Bronchial epithelial cell (primary cell): ENCODE data around the gene HCN2. TPM values are rescaled to one million over a fixed set of nuclear protein-coding genes. Genes with fewer than 3 reads are reported as not detected.

Source experiments
- total RNA-seq: library from RNA; depleted of rRNA; stranded (reverse); fragments of >200 nt; gene quantifications from 2 replicates; pipeline ENCODE4 v1.2.1, GENCODE V29; 2014

HCN2 gene
- total RNA-seq, 1 donor from 2014 or later = under 0.01 TPM

Other genes with a start within 250 kb of the HCN2 start
- 19.0 and 19.6 TPM in 2 replicates for gene MIER2, start 245.1 kb upstream of the HCN2 start, total RNA-seq
- gene C2CD4C, start 180.7 kb upstream of the HCN2 start, total RNA-seq = 0.26 TPM in 2 replicates
- under 0.01 and 0.51 TPM in 2 replicates for gene SHC2, start 128.8 kb upstream of the HCN2 start, total RNA-seq
- not detected in 2 replicates for gene MADCAM1, start 93.4 kb upstream of the HCN2 start, total RNA-seq
- 16.8 and 23.2 TPM in 2 replicates for gene TPGS1, start 82.4 kb upstream of the HCN2 start, total RNA-seq
- 143 and 169 TPM in 2 replicates for gene CDC34, start 58.1 kb upstream of the HCN2 start, total RNA-seq
- not detected in 2 replicates for gene GZMM, start 45.8 kb upstream of the HCN2 start, total RNA-seq
- gene BSG, start 17.3 kb upstream of the HCN2 start, total RNA-seq = 349 and 369 TPM in 2 replicates
- 27.5 and 29.0 TPM in 2 replicates for gene POLRMT, start 43.7 kb downstream of the HCN2 start, total RNA-seq
- gene FGF22, start 50.0 kb downstream of the HCN2 start, total RNA-seq = not detected in 2 replicates
- gene RNF126, start 73.3 kb downstream of the HCN2 start, total RNA-seq = 28.3 and 42.6 TPM in 2 replicates
- gene FSTL3, start 86.5 kb downstream of the HCN2 start, total RNA-seq = 80.6 and 143 TPM in 2 replicates
- not detected in 2 replicates for gene PRSS57, start 105.6 kb downstream of the HCN2 start, total RNA-seq
- gene PALM, start 119.1 kb downstream of the HCN2 start, total RNA-seq = under 0.01 and 0.26 TPM in 2 replicates
- gene MISP, start 161.2 kb downstream of the HCN2 start, total RNA-seq = 105 and 138 TPM in 2 replicates
- gene PTBP1, start 207.6 kb downstream of the HCN2 start, total RNA-seq = 99.0 TPM in 2 replicates
- gene PLPPR3, start 232.1 kb downstream of the HCN2 start, total RNA-seq = not detected in 2 replicates
- gene AZU1, start 238.0 kb downstream of the HCN2 start, total RNA-seq = not detected in 2 replicates